ENCODE measurements around the gene COX7A1.

DNA sequence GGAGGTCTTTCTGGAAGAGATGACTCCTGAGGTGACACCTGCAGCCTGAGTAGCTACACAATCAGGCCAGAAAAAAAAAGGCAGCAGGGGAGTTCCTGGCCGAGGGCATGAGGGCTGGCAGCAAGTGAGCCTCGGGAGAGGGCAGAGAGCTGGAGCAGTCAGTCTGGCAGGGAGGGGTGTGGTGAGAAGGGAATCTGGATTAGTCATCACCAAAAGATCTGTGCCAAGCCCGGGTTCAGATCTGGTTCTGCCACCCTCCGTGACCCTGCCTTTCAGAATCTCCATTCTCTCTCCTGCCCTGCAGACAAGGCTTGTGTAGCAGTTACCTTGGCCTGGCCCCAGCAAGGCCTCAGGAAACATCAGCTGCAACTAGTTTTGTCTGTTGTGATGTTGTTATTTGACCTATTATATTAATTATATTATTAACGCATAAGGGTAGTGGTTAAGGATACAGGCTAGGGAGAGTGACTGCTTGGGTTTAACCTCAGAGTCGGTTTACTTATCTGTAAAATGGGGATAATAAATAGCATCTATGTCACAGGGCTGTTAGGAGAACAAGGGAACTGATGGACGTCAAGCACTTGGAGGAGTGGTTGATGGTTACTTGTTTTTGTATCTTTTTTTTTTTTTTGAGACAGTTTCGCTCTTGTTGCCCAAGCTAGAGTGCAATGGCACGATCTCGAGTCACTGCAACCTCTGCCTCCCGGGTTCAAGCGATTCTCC, 15.1 kb downstream of the COX7A1 start:
- TF ChIP-seq, protein P1, sequence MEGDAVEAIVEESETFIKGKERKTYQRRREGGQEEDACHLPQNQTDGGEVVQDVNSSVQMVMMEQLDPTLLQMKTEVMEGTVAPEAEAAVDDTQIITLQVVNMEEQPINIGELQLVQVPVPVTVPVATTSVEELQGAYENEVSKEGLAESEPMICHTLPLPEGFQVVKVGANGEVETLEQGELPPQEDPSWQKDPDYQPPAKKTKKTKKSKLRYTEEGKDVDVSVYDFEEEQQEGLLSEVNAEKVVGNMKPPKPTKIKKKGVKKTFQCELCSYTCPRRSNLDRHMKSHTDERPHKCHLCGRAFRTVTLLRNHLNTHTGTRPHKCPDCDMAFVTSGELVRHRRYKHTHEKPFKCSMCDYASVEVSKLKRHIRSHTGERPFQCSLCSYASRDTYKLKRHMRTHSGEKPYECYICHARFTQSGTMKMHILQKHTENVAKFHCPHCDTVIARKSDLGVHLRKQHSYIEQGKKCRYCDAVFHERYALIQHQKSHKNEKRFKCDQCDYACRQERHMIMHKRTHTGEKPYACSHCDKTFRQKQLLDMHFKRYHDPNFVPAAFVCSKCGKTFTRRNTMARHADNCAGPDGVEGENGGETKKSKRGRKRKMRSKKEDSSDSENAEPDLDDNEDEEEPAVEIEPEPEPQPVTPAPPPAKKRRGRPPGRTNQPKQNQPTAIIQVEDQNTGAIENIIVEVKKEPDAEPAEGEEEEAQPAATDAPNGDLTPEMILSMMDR (IDR thresholded peaks at IDR 0.05): no peak
- TF ChIP-seq CBFB (CRISPR knock-in tag; IDR thresholded peaks at IDR 0.05; ENCODE audit: low read depth): no peak
